NB4 (cell line): ENCODE data around the gene DEFB132.
A peak's percentile ranks its signal among the peaks of the same experiment; 100 is the strongest.

Experiments
- DNase-seq: peaks from one replicate; pipeline ENCODE4 v3.0.0; 2010; ENCODE audit warnings: low read depth
- H3K4me3 ChIP-seq: one replicate; pipeline ENCODE4 v1.5.1; 2011; ENCODE audit warnings: mild to moderate bottlenecking, low read depth, low read length, moderate library complexity
- CTCF ChIP-seq: IDR thresholded peaks from one replicate; pipeline ENCODE4 v1.5.1; 2012; ENCODE audit warnings: low read depth, low read length
- MYC ChIP-seq: IDR thresholded peaks from 2 replicates; pipeline ENCODE4 v1.6.1; 2011; ENCODE audit warnings: low read depth, low read length
- POLR2A ChIP-seq: IDR thresholded peaks from 2 replicates; pipeline ENCODE4 v1.6.1; 2011; ENCODE audit warnings: mild to moderate bottlenecking; ENCODE audit not compliant: insufficient read length; ENCODE audit errors: extremely low read depth
- TF ChIP-seq, protein P1 (sequence below): IDR thresholded peaks from 2 replicates; pipeline ENCODE4 v1.6.1; 2011; ENCODE audit warnings: low read depth, low read length

Gene DEFB132

DNA sequence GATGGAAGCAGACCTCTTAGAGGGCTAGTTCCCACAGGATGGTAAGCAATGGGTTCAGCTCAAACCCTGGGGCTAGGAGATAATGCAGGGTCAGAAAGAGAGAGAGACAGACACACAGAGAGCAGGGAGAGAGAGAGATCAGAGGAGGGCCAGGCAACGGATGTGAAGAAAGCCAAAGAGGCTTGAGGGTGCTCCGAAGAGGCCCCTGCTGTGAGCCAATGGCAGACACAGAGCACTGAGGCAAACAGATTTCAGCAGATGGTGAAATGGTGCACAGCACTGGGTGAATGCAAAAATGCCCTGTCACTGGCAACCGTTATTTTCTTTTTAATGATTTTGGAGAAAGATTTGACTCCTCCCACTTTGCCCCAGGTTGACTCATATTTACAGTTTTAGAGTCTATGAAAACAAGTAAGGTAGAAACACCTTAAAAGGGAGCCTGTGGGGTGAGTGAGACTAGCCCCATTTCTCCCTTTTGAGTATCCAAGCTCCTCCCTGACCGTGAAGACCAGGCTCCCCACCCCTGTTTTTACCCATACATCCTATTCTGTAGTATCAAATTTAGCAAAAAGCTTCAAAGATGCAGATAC is 840 bp downstream of the DEFB132 start:
- TF ChIP-seq MYC (no peak), CTCF (no peak), POLR2A (no peak)
- TF ChIP-seq, protein P1, sequence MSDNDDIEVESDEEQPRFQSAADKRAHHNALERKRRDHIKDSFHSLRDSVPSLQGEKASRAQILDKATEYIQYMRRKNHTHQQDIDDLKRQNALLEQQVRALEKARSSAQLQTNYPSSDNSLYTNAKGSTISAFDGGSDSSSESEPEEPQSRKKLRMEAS: no peak
- no peak overlapping the region for H3K4me3 ChIP-seq
- peak; percentile 47 for DNase-seq

DNA sequence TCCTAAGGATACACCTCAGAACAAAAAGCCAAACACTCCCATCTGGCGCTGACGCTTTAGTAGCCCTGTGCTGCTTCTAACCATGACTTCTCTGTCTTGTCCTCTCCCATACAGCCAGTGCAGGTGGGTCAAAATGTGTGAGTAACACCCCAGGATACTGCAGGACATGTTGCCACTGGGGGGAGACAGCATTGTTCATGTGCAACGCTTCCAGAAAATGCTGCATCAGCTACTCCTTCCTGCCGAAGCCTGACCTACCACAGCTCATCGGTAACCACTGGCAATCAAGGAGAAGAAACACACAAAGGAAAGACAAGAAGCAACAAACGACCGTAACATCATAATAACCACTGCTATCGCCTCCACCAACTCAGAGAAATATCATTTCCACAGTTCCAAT is 1.4 kb downstream of the DEFB132 start:
- no peak overlapping the region for H3K4me3 ChIP-seq
- peak; percentile 52 for DNase-seq
- TF ChIP-seq MYC (no peak), CTCF (peak; percentile 18)
- TF ChIP-seq, protein P1: no peak

- no peak for TF ChIP-seq POLR2A
- TF ChIP-seq CTCF: no peak
- TF ChIP-seq, protein P1: no peak
- no peak for TF ChIP-seq MYC
Measured at GRCh38 chr20:259981-260380, 2.5 kb downstream of the DEFB132 start.

DNA sequence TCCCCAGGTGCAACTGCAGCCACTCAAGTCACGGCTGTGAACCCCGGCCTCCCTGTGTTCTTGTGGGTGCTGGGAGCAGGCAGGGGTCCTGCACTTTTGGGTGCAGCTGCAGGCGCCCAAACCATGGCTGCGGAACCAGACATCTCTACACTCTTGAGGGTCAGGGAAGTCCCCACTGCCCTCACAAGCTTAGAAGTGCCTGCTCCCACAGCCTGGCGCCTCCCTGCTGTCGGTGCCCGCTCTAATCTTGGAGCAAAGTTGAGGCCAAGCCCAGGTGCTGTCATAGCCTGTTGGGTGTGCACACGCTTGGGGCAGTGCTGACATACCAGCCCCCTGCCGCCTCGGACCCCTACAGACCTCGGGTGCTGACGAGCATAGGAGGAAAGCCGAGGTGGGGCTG is 6.2 kb downstream of the DEFB132 start:
- TF ChIP-seq, protein P1: no peak
- TF ChIP-seq MYC (no peak), CTCF (no peak), POLR2A (no peak)
- H3K4me3 ChIP-seq: no peak overlapping the region
- no peak for DNase-seq

More at GRCh38 chr20:259981-260380, 2.5 kb downstream of the DEFB132 start:
- DNase-seq: peak; percentile 56
- no peak overlapping the region for H3K4me3 ChIP-seq

GRCh38 chr20:266596-267562 is 9.4 kb downstream of the DEFB132 start:
- peak overlapping the region; percentile 41 for H3K4me3 ChIP-seq
- peak; percentile 87 for TF ChIP-seq CTCF
- peak; percentile 96 for TF ChIP-seq MYC
- TF ChIP-seq POLR2A: peak; percentile 53
- TF ChIP-seq, protein P1: peak; percentile 93
- DNase-seq: peak; percentile 92
